GM12875 (cell line): ENCODE measurements around the gene TRIM47.

Source experiments
- H3K4me3 ChIP-seq: one replicate; pipeline ENCODE4 v1.5.1; 2011; ENCODE audit warnings: low read depth, low read length, control low read depth
- TF ChIP-seq, protein P1 (sequence below): IDR thresholded peaks from 2 replicates; pipeline ENCODE4 v1.5.1; 2011; ENCODE audit warnings: low read depth, mild to moderate bottlenecking, control low read depth, inconsistent platforms, low read length, moderate library complexity, borderline replicate concordance; ENCODE audit not compliant: insufficient read depth

TRIM47 gene

GRCh38 chr17:75922173-75922961 lies 44.0 kb upstream of the TRIM47 start:
- H3K4me3 ChIP-seq, result no peak overlapping the region
- TF ChIP-seq, protein P1, sequence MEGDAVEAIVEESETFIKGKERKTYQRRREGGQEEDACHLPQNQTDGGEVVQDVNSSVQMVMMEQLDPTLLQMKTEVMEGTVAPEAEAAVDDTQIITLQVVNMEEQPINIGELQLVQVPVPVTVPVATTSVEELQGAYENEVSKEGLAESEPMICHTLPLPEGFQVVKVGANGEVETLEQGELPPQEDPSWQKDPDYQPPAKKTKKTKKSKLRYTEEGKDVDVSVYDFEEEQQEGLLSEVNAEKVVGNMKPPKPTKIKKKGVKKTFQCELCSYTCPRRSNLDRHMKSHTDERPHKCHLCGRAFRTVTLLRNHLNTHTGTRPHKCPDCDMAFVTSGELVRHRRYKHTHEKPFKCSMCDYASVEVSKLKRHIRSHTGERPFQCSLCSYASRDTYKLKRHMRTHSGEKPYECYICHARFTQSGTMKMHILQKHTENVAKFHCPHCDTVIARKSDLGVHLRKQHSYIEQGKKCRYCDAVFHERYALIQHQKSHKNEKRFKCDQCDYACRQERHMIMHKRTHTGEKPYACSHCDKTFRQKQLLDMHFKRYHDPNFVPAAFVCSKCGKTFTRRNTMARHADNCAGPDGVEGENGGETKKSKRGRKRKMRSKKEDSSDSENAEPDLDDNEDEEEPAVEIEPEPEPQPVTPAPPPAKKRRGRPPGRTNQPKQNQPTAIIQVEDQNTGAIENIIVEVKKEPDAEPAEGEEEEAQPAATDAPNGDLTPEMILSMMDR, result no peak

DNA sequence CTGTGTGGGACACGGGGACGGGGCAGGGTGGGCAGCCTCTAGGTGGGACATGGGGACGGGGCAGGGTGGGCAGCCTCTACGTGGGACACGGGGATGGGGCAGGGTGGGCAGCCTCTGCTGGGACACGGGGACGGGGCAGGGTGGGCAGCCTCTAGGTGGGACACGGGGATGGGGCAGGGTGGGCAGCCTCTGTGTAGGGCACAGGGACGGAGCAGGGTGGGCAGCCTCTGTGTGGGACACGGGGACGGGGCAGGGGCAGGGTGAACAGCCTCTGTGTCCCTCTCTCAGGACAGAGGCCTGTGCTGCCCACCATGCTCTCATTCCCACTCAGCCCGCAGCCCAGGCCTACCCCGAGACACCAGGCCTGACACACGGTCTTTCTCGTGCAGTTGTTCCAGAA lies 43.2 kb upstream of the TRIM47 start:
- H3K4me3 ChIP-seq, result no peak overlapping the region
- TF ChIP-seq, protein P1, result no peak

DNA sequence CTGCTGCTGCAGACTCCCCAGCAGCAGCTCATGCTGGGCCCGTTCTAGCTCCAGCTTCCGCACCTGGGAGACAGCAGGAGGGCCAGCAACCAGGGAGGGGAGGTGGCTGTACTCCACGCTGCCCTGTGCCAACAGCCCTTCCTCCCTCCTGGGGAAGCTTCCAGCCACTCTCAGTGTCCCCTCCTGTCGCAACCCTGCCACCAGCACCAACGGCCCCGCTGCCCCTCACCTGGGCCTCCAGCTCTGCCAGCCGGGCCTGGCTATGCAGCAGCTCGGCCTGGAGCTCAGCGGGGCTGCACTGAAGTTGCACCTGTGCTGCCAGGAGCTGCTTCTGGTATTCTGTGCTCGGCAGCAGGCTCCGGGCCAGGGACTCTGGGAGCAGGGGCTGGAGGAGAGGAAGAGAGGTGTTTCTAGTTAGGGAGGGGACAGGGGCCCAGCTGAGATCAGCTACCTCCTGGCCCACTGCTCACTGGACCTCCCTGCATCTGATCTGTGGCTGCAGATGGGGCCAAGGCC lies 41.7 kb upstream of the TRIM47 start:
- H3K4me3 ChIP-seq, result no peak overlapping the region
- TF ChIP-seq, protein P1, result no peak

- H3K4me3 ChIP-seq, result no peak overlapping the region
- TF ChIP-seq, protein P1, result no peak
Observed at GRCh38 chr17:75919611-75920010, 41.2 kb upstream of the TRIM47 start.

- H3K4me3 ChIP-seq, result no peak overlapping the region
- TF ChIP-seq, protein P1, result no peak
Observed at GRCh38 chr17:75917917-75918445, 39.6 kb upstream of the TRIM47 start.

- H3K4me3 ChIP-seq, result no peak overlapping the region
- TF ChIP-seq, protein P1, result no peak
Observed at GRCh38 chr17:75917141-75917916, 38.9 kb upstream of the TRIM47 start.
